Right renal cortex interstitium (tissue), 3 donors: ENCODE measurements around the gene DUSP12. TPM values are rescaled to one million over a fixed set of nuclear protein-coding genes. Genes with fewer than 3 reads are reported as not detected.

Experiments used
- DNase-seq, 3 donors: peaks; one replicate each; pipeline ENCODE4 v3.0.0-alpha.2; 2013; ENCODE audit warnings: low read depth in 3 of 3, low spot score in 2 of 3
- polyA plus RNA-seq, 3 donors: library from polyadenylated mRNA; unstranded; fragments of 120-200 nt; gene quantifications; one replicate each; pipeline ENCODE4 v1.2.1, GENCODE V29; 2013; ENCODE audit not compliant: insufficient read length in 3 of 3

DUSP12 gene, protein sequence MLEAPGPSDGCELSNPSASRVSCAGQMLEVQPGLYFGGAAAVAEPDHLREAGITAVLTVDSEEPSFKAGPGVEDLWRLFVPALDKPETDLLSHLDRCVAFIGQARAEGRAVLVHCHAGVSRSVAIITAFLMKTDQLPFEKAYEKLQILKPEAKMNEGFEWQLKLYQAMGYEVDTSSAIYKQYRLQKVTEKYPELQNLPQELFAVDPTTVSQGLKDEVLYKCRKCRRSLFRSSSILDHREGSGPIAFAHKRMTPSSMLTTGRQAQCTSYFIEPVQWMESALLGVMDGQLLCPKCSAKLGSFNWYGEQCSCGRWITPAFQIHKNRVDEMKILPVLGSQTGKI
- 10 to 100 TPM; 34.6 to 43.7 (median 37.0) TPM for polyA plus RNA-seq

GRCh38 chr1:161749509-161750407 is at the start of gene DUSP12:
Gene DUSP12 (plus strand): TSS chr1:161749786. CDS start chr1:161749802, 16 bp downstream.
- DNase-seq: peak; percentile 85 to 89 (median 87)

DNA sequence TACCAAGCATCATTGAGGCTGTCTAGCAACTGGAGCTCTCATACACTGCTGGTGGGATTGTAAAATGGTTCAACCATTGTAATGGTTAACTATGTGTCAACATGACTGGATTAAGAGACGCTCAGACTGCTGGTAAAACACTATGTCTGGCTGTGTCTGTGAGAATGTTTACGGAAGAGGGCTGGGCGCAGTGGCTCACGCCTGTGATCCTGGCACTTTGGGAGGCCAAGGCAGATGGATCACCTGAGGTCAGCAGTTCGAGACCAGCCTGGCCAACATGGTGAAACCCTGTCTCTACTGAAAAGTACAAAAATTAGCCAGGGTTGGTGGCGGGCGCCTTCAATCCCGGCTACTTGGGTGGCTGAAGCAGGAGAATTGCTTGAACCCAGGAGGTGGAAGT is 47.3 kb upstream of the DUSP12 start:
- peak in 1 of 3 donors; percentile 1 for DNase-seq

GRCh38 chr1:161705537-161705936 is 44.0 kb upstream of the DUSP12 start:
- no peak for DNase-seq

GRCh38 chr1:161706113-161706481 is 43.5 kb upstream of the DUSP12 start:
- no peak for DNase-seq

GRCh38 chr1:161706482-161707347 is 42.9 kb upstream of the DUSP12 start, which contains the start of gene FCRLA:
Gene FCRLA (plus strand): TSS chr1:161707229. CDS start chr1:161707265, 36 bp downstream.
- DNase-seq: no peak

DNA sequence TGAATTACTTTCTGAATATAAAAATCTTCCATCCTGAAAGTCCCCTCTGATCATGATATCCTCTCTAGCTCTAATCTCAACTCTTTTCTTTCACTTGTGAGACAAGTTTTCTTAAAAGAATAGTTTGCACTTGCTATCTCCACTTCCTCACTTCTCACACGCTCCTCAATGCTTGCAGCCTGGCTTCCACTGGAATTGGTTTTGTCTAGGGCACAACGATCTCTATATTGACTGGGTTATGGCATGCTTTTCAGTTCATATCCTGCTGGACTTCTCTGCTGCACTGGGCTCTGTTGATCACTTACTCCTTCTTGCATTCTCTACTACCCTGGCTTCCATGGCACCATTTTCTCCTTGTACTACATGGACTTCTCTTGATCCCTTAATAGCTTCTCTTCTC is 42.1 kb upstream of the DUSP12 start:
- no peak for DNase-seq

DNA sequence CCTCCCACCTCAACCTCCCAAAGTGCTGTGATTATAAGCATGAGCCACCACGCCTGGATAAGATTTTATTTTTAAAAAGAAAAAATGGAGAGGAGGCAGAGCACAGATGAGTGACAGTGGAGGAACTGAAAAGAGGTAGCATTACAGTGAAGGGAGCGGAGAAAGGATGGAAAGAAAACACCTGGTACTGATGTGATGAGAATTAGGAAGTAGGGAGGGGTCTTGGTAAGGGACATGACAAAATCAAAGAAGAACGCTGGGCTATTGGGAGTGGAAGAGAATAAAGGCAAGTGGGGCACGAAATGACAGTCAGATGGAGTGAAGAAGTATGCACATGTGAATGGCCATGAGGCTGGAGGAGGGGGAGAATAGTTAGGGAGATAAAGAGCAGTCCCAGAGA is 40.2 kb upstream of the DUSP12 start:
- DNase-seq: no peak

DNA sequence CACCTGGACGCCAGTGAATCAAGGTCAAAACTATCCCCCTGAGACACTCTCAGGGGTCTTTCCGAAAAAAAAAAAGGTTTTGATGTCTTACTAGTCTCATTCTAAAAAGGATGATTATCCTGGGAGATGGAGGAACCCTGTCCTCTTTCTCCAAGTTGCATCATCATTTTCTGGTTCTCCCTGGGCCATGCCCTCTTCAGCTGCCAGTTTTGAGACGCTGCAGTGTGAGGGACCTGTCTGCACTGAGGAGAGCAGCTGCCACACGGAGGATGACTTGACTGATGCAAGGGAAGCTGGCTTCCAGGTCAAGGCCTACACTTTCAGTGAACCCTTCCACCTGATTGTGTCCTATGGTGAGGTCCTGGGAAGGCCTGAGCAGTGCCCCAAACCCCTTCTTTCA is 39.0 kb upstream of the DUSP12 start:
- DNase-seq: no peak

DNA sequence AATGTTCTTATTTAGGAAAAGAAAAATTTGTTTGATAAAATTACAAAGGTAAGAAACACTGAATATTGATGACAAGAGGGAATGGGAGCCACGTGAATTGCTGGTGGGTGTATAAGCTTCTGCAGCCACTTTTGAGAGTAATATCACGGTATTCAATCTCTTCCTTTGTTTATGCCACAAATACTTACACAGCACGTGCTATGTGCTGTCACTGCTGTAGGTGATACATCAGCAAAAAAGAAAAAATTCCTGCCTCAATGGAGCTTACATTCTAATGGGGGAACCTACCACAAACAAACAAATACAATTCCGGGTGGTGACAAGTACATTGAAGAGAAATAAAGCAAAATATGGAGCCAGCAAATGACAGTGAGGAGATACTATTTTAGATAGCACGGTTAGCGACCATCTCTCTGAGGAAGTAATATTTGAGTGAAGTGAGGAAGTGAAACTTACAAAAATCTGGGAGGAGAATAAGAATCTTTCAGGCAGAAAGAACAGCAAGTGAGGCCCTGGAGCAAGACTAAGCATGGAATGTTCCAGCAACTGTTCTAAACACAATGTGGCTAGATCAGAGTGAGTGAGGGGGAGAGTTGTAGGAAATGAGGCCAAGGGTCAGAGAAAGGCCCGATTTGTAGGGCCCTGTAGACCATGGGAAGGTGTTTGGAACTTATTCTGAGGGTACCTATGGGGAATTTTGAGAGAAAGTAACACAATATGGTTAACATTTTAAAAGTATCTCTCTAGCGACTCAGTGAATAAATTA is 30.8 kb upstream of the DUSP12 start:
- no peak for DNase-seq

- no peak for DNase-seq
Observed at GRCh38 chr1:161719325-161719611, 30.3 kb upstream of the DUSP12 start.

DNA sequence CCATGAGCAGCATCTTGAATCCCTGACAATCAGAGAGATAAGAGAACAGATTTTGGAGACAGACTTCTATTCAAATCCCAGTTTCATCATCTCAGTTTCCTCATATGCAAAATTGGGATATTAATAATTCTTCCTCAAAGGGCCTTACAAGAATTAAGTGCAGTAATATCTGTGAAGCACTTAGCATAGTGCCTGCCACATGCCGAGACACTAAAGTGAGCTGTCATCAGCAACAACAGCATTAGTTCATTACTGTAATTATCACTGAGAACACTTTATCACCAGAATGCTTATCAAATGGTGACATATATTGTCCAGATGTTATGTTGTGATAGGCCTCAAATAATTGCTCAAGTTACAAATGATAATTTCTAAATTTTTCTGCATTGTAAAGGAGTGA is 29.2 kb upstream of the DUSP12 start:
- DNase-seq: no peak

- no peak for DNase-seq
Observed at GRCh38 chr1:161720956-161721737, 28.4 kb upstream of the DUSP12 start, which contains the start of gene FCRLB. Gene FCRLB (plus strand): TSS chr1:161721544. CDS start chr1:161722673, 1,129 bp downstream.

DNA sequence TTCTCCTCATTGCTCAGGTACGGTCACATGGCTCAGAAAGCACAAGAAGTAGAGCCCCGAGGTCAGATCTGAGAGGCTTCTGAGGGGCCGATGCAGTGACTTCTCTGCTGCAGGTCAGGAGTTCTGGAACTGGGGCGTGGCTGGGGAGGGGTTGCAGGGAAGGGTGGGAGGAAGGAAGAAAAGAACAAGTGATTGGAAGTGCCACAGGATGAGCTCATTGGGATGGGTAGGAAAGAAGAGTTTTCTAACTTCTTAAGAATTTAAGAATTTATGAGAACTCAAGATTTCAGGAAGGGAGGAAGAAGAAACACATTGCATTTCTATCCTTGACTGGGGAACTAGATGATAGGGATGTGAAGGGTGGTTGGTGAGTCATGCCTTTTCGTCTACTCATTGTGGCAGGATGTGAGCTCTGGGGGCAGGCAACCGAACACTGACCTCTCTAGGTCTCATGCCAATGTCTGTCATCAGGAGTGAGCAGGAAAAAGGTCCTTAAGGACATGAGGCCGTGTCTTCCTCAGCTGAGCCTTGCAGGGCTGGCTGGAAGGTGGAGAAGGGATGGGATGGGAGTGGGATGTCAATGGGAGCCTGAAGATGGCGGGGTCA is 27.7 kb upstream of the DUSP12 start:
- no peak for DNase-seq

DNA sequence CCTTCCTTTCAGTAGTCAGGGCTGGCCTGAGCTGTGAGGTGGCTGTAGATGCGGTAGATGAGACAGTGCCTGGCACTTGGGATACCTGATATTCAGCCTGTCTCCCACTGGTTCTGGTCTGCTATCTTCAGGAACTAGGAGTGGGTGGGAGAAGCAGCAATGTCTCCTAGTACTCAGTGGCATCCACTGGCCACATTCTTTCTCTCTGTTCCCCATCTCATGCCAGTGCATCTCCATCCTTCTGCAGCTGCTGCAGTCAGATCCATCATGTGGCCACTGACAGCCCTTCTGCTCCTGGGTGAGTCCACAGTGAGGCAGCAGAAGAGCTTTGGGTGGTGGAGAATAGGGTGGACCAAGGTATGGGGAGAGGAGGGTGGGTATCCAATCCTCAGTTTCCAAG is 27.2 kb upstream of the DUSP12 start:
- DNase-seq: no peak

DNA sequence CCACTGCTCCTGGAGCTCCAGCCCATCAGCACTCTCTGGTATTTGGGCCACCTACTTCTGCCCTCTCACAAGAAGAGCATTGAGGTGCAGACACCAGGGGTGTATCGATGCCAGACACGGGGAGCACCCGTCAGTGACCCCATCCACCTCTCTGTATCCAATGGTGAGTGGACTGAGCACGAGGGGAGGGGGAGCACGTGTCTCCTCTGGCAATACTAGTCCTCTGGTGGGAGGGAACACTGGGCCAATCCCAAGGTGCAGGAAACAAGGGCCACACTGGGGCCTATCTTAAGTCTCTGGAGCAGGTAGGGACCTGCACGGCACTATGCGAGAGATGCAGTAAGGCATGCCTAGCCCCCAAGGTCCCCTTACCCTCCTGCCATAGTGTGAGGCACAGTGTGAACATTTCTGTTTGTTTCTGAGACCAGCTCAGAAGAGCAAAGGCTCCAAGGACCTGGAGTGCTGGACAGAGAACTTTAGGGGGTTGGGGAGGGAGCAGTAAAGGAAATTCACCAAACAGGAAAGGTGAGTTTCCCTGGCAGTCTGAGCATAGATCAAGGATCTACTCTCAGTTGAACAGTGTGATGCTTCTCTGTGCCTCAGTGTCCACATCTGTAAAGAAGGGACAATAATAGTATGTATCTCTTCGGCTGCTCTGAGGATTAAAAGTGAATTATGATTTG is 26.0 kb upstream of the DUSP12 start:
- no peak for DNase-seq

GRCh38 chr1:161725258-161725907 is 24.2 kb upstream of the DUSP12 start:
- peak in 1 of 3 donors; percentile 27 for DNase-seq

DNA sequence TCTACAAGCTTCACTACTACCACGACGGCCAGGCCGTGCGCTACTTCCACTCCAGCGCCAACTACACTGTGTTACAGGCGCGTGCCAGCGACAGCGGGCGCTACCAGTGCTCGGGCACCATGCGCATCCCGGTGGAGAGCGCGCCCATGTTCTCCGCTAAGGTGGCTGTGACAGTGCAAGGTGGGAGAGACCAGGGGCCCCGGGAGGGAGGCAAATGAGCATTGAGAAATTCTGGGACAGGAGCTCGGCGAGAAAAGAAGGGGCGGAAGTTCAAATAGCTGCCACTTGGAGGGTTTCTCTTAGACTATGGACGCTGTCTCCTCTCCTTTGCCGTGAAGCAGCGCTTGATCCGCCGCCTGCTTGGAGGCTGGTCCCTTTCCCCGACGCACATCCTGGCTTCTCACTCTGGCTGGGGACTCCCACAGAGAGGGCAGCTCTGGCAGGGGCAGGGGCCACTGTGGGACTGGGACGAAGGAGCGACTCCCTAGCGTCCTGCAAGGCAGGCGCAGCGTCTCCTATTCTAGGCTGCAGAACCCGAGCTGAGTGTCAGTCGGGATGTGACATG is 23.6 kb upstream of the DUSP12 start:
- DNase-seq: peak; percentile 21 to 40 (median 33)
